T-cell (primary cell): ENCODE data around the gene KIR3DL1. TPM values are rescaled to one million over a fixed set of nuclear protein-coding genes. Genes with fewer than 3 reads are reported as not detected.
"Not testable (repeated sequence)": the region's sequence is repeated elsewhere in the genome, so short reads cannot be mapped to it uniquely, and the experiment has no call there.

Source experiments
- ATAC-seq, 4 experiments: fragments of 200-7000 bp in 3 of 4; fragments of 150-1000 bp in 1 of 4; cut with Tn5 transposase; replicated peaks in 1 of 4; 1 replicate in 3 of 4; 2 replicates in 1 of 4; pipeline ENCODE4 v1.10.0; 2021; ENCODE audit warnings: moderate library complexity in 3 of 4, mild to moderate bottlenecking in 2 of 4, moderate number of reproducible peaks in 1 of 4
- CTCF ChIA-PET, 2 donors: fragments of 300-600 bp; sonication (Branson Sonifier 250); formaldehyde crosslinking; loops; one replicate each; lab custom pipeline; 2022; ENCODE audit warnings: antibody characterized with exemption in 2 of 2; lab: Charles Lee
- POLR2A ChIA-PET, 2 donors: fragments of 300-600 bp; sonication (Branson Sonifier 250); formaldehyde crosslinking; loops; one replicate each; lab custom pipeline; 2022; ENCODE audit warnings: antibody characterized with exemption in 2 of 2; lab: Charles Lee
- DNase-seq, 35 experiments: peaks; one replicate each; pipeline versions ENCODE4 v3.0.0 to v3.0.0-alpha.2; 2013 to 2023
- H3K27ac ChIP-seq: one replicate; pipeline ENCODE4 v1.5.1; 2013; ENCODE audit warnings: low read length
- H3K27me3 ChIP-seq, 2 experiments: replicated peaks in 1 of 2; 1 replicate in 1 of 2; 2 replicates in 1 of 2; pipeline versions ENCODE4 v1.6.1 to v1.7.0; 2013; ENCODE audit warnings: low read length in 1 of 2, mixed read lengths in 1 of 2; ENCODE audit not compliant: control insufficient read depth in 2 of 2, insufficient read depth in 2 of 2; ENCODE audit errors: extremely low read depth in 1 of 2
- H3K36me3 ChIP-seq, 2 donors: 1 replicate in 1 of 2; 2 replicates in 1 of 2; pipeline versions ENCODE4 v1.6.1 to v1.7.0; 2013; ENCODE audit warnings: low read length in 1 of 2; ENCODE audit not compliant: control insufficient read depth in 2 of 2, insufficient read depth in 1 of 2; ENCODE audit errors: extremely low read depth in 1 of 2
- H3K4me1 ChIP-seq, 2 experiments: 1 replicate in 1 of 2; 2 replicates in 1 of 2; pipeline versions ENCODE4 v1.6.1 to v1.7.0; 2013; ENCODE audit warnings: low read length in 2 of 2, mixed read lengths in 1 of 2; ENCODE audit not compliant: insufficient read depth in 2 of 2, control insufficient read depth in 1 of 2; ENCODE audit errors: extremely low read depth in 1 of 2
- H3K4me3 ChIP-seq, 2 donors: 1 replicate in 1 of 2; 2 replicates in 1 of 2; pipeline versions ENCODE4 v1.5.1 to v1.7.0; 2013; ENCODE audit warnings: mild to moderate bottlenecking in 2 of 2, low read length in 1 of 2, moderate library complexity in 1 of 2; ENCODE audit not compliant: control insufficient read depth in 1 of 2; ENCODE audit errors: extremely low read depth in 1 of 2
- H3K9me3 ChIP-seq: 2 replicates; pipeline ENCODE4 v1.7.0; 2013
- H3K27ac Mint-ChIP-seq, 2 donors: one replicate each; pipeline ENCODE4 v1.8.0; 2020 to 2021; ENCODE audit warnings: mild to moderate bottlenecking in 2 of 2, mixed read lengths in 2 of 2
- H3K27me3 Mint-ChIP-seq, 2 donors: one replicate each; pipeline ENCODE4 v1.8.0; 2021 to 2022; ENCODE audit warnings: mixed read lengths in 2 of 2
- H3K36me3 Mint-ChIP-seq: one replicate; pipeline ENCODE4 v1.8.0; 2021; ENCODE audit warnings: mixed read lengths
- H3K4me1 Mint-ChIP-seq, 3 donors: one replicate each; pipeline ENCODE4 v1.8.0; 2020 to 2022; ENCODE audit warnings: mixed read lengths in 3 of 3, mild to moderate bottlenecking in 1 of 3
- H3K4me3 Mint-ChIP-seq, 3 donors: one replicate each; pipeline ENCODE4 v1.8.0; 2020 to 2022; ENCODE audit warnings: mild to moderate bottlenecking in 3 of 3, mixed read lengths in 3 of 3, moderate library complexity in 3 of 3
- H3K9me3 Mint-ChIP-seq, 3 donors: one replicate each; pipeline ENCODE4 v1.8.0; 2020 to 2022; ENCODE audit warnings: mixed read lengths in 3 of 3
- WGBS: methylation state at CpG from one replicate; pipeline ENCODE4 v1.1.5; 2013; ENCODE audit warnings: missing lambda C conversion rate; ENCODE audit not compliant: insufficient coverage; 5-methylcytosine and 5-hydroxymethylcytosine counted together
- total RNA-seq, 35 experiments: library from RNA in 6 of 35; stranded (reverse) in 6 of 35; fragments of 120-200 nt in 1 of 35; gene quantifications; one replicate each; pipeline versions ENCODE4 v1.2.1 to v1.2.4 and lab custom pipeline; 2013 to 2026

Gene KIR3DL1
- total RNA-seq, 5 donors from 2014 or later (not counting 1 experiment from before 2014, with no cell fraction given): 0.44 to 0.68 (median 0.54) TPM; not detected in 1

DNA sequence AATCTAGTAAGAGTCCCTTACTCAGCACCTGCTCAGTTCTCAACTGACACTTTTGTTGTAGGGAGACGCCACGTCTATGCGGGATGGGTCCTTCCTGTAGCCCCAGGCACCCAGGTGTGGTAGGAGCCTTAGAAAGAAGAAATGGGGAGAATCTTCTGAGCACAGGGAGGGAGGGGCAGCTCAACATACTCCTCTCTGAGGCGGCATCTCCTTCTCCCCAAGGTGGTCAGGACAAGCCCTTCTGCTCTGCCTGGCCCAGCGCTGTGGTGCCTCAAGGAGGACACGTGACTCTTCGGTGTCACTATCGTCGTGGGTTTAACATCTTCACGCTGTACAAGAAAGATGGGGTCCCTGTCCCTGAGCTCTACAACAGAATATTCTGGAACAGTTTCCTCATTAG lies 11.7 kb upstream of the KIR3DL1 start:
- Histone ChIP-seq H3K4me3 (no peak overlapping the region), H3K36me3 (no peaks in the 10 kb centered on the region), H3K27me3 (peaks cover 0 to 12% of the 10 kb centered on the region in 2 experiments), H3K4me1 (no peaks in the 10 kb centered on the region), H3K9me3 (no peaks in the 10 kb centered on the region), H3K27ac (no peak overlapping the region)
- no peak overlapping the region for H3K27ac Mint-ChIP-seq
- H3K4me3 Mint-ChIP-seq: no peak overlapping the region
- ATAC-seq (no peak), DNase-seq (no peak)
- 89% methylated on average over 7 of the region's 10 CpGs for WGBS
- ChIA-PET POLR2A (no interaction called here), CTCF (no interaction called here)
- H3K27me3 Mint-ChIP-seq: peaks cover 12 to 22% of the 10 kb centered on the region in 2 donors
- H3K4me1 Mint-ChIP-seq: no peaks in the 10 kb centered on the region
- H3K9me3 Mint-ChIP-seq: peaks cover under 1 to 3% (median under 1%) of the 10 kb centered on the region in 3 donors
- no peaks in the 10 kb centered on the region for H3K36me3 Mint-ChIP-seq

DNA sequence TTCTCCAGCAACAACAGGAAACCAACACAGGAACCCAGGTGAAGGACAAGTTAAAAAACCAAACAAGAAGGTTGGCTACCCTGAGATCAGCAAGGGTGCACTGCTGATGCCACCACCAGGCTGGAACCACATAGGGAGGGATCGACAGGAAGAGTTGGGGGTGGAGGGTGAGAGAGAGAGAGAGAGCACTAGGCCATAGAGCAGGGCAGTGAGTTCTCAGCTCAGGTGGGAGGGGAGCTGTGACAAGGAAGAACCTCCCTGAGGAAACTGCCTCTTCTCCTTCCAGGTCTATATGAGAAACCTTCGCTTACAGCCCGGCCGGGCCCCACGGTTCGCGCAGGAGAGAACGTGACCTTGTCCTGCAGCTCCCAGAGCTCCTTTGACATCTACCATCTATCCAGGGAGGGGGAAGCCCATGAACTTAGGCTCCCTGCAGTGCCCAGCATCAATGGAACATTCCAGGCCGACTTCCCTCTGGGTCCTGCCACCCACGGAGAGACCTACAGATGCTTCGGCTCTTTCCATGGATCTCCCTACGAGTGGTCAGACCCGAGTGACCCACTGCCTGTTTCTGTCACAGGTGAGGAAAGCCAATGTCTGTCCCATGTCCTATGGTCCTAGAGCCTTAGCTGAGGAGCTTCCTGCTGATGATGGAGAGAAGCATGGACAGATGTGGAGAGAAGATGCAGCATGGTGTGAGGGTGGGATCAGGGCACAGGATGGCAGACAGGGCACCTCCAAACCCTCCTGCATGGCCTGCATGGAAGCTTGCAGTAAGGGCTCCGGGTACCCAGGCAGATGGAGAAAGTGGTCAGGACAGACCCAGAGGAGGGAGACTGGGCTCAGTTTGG lies 10.4 kb upstream of the KIR3DL1 start:
- ATAC-seq (no peak), DNase-seq (no peak)
- H3K36me3 ChIP-seq: no peaks in the 10 kb centered on the region
- H3K27ac ChIP-seq: no peak overlapping the region
- no peak overlapping the region for H3K4me3 ChIP-seq
- Mint-ChIP-seq H3K36me3 (no peaks in the 10 kb centered on the region), H3K4me3 (no peak overlapping the region), H3K9me3 (peaks cover 0 to 3% (median 0%) of the 10 kb centered on the region in 3 donors), H3K4me1 (no peaks in the 10 kb centered on the region), H3K27ac (no peak overlapping the region), H3K27me3 (peaks cover 20 to 24% of the 10 kb centered on the region in 2 donors)
- peaks cover 0 to 12% of the 10 kb centered on the region in 2 experiments for H3K27me3 ChIP-seq
- 83% methylated on average over 12 of the region's 14 CpGs for WGBS
- no peaks in the 10 kb centered on the region for H3K9me3 ChIP-seq
- ChIA-PET CTCF (no interaction called here), POLR2A (no interaction called here)
- H3K4me1 ChIP-seq: no peaks in the 10 kb centered on the region

DNA sequence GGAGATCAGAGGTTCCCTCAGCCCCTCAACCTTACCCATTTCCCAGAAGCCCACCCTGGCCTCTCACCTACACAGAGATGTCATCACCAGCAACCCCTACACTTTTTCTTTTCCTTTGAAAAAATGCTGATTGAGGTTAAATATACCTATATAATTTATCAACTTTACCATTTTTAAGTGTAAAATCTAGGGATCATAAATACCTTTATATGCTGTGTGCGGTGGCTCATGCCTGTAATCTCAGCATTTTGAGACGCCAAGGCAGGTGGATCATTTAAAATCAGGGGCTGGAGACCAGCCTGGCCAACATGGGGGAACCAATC lies 9.8 kb upstream of the KIR3DL1 start:
- POLR2A ChIA-PET: no interaction called here
- H3K27ac ChIP-seq: no peak overlapping the region
- no peak for ATAC-seq

DNA sequence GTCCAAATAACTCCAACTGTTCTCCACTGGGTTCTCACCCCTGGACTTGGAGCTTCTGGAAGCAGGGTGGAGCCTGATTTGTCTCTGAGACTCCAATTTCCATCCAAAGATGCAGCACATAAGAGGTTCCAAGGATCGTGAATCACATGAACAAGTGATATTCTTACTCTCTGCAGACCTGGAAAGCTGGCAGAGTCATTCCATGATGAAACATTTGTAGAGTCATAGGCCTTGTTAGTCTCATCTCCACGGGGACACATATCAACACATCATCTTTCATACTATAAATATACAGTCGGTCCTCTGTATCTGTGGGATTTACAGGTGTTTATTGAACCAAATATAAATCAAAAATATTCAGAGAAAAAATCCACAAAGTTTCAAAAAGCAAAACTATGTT lies 1.7 kb upstream of the KIR3DL1 start:
- WGBS: no CpG with 5 or more reads among the region's 3 CpGs
- H3K36me3 Mint-ChIP-seq, H3K4me3 Mint-ChIP-seq, H3K4me1 ChIP-seq, POLR2A ChIA-PET, H3K27ac Mint-ChIP-seq, H3K4me1 Mint-ChIP-seq, H3K36me3 ChIP-seq, H3K27me3 ChIP-seq, CTCF ChIA-PET, ATAC-seq, H3K9me3 ChIP-seq, H3K4me3 ChIP-seq, H3K27ac ChIP-seq, DNase-seq: not testable (repeated sequence)
- Mint-ChIP-seq H3K9me3 (peaks cover 4 to 12% (median 7%) of the 10 kb centered on the region in 3 donors), H3K27me3 (peaks cover 8 to 38% of the 10 kb centered on the region in 2 donors)

More for the DNA sequence above, 9.8 kb upstream of the KIR3DL1 start:
- Mint-ChIP-seq H3K9me3 (peaks cover 0 to 3% (median 2%) of the 10 kb centered on the region in 3 donors), H3K4me3 (no peak overlapping the region), H3K4me1 (no peaks in the 10 kb centered on the region), H3K27ac (no peak overlapping the region), H3K36me3 (no peaks in the 10 kb centered on the region), H3K27me3 (peaks cover 20 to 24% of the 10 kb centered on the region in 2 donors)
- H3K9me3 ChIP-seq: no peaks in the 10 kb centered on the region
- whole genome bisulfite sequencing: 43% methylated on average over 1 of the region's 2 CpGs
- no peak for DNase-seq
- no peak overlapping the region for H3K4me3 ChIP-seq
- H3K27me3 ChIP-seq: peaks cover 0 to 12% of the 10 kb centered on the region in 2 experiments
- CTCF ChIA-PET: no interaction called here
- H3K4me1 ChIP-seq: no peaks in the 10 kb centered on the region
- H3K36me3 ChIP-seq: no peaks in the 10 kb centered on the region

DNA sequence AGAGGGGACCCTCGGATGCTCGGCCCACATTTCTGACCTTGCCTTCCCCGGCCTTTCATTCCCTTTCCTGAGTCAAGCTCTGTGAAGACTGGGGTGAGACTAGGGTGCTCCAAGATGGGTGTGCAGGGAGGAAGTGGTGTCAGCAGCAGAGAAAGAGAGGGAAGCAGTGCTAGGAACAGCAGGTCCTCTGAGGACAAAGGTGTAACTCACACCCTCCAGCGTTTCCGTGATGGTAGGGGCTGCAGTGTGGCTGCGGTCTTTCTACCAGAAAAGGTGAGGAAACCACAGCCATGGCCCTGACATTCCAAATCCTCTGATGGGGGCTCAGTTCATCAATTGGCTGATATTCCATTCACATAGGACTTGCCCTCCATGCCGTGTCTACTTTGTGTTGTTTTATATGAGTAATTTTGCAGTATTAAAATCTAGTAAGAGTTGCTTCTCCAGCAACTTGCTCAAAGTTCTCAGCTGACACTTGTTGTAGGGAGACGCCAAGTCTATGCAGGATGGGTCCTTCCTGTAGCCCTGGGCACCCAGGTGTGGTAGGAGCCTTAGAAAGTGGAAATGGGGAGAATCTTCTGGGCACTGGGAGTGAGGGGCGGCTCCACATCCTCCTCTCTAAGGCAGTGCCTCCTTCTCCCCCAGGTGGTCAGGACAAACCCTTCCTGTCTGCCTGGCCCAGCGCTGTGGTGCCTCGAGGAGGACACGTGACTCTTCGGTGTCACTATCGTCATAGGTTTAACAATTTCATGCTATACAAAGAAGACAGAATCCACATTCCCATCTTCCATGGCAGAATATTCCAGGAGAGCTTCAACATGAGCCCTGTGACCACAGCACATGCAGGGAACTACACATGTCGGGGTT lies 1.6 kb downstream of the KIR3DL1 start:
- Histone ChIP-seq H3K27me3 (peaks cover 0 to 5% of the 10 kb centered on the region in 2 experiments), H3K4me3 (no peak overlapping the region), H3K4me1 (no peaks in the 10 kb centered on the region), H3K27ac (no peak overlapping the region), H3K9me3 (no peaks in the 10 kb centered on the region), H3K36me3 (no peaks in the 10 kb centered on the region)
- ATAC-seq (no peak), DNase-seq (no peak)
- no peaks in the 10 kb centered on the region for H3K36me3 Mint-ChIP-seq
- H3K9me3 Mint-ChIP-seq: no peaks in the 10 kb centered on the region
- no peak overlapping the region for H3K4me3 Mint-ChIP-seq
- POLR2A ChIA-PET: no interaction called here
- no peaks in the 10 kb centered on the region for H3K4me1 Mint-ChIP-seq
- CTCF ChIA-PET: no interaction called here
- H3K27me3 Mint-ChIP-seq: peaks cover 8 to 26% of the 10 kb centered on the region in 2 donors
- 83% methylated on average over 9 of the region's 15 CpGs for WGBS
- H3K27ac Mint-ChIP-seq: no peak overlapping the region

DNA sequence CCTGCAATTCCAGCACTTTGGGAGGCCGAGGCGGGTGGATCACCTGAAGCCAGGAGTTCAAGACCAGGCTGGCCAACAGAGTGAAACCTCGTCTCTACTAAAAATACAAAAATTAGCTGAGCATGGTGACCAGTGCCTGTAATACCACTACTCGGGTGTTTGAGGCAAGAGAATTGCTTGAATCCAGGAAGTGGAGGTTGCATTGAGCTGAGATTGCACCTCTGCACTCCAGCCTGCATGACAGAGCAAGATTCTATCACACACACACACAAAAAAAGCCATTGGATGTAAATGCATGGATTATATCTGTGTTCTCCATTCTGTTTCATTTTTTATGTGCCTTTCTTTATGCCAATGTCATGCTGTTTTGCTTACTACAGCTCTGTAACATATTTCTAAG lies 8.1 kb downstream of the KIR3DL1 start:
- CTCF ChIA-PET, DNase-seq, H3K4me1 Mint-ChIP-seq, H3K9me3 ChIP-seq, H3K27ac Mint-ChIP-seq, H3K36me3 Mint-ChIP-seq, H3K27me3 ChIP-seq, H3K36me3 ChIP-seq, H3K4me1 ChIP-seq, H3K9me3 Mint-ChIP-seq, H3K4me3 ChIP-seq, ATAC-seq, H3K27ac ChIP-seq, H3K4me3 Mint-ChIP-seq, POLR2A ChIA-PET: not testable (repeated sequence)
- WGBS: no CpG with 5 or more reads among the region's 4 CpGs
- peaks cover 14 to 17% of the 10 kb centered on the region in 2 donors for H3K27me3 Mint-ChIP-seq
